Measurements from ENCODE around the gene LIN37. TPM values are rescaled to one million over a fixed set of nuclear protein-coding genes. Genes with fewer than 3 reads are reported as not detected.
A peak's percentile ranks its signal among the peaks of the same experiment; 100 is the strongest.

The LIN37 gene
- total and polyA plus RNA-seq, 2 of the 13 experiments (the other 11 are each of a cell fraction or from before 2014, with no cell fraction given): 6.3 to 8.7 TPM

- no peak for TF ChIP-seq LRRFIP1 (CRISPR knock-in tag; conservative IDR thresholded peaks at IDR 0.05)
- no peak for TF ChIP-seq SMAD9 (CRISPR knock-in tag; IDR thresholded peaks at IDR 0.05)
- TF ChIP-seq MTA1 (CRISPR knock-in tag; IDR thresholded peaks at IDR 0.05; ENCODE audit: borderline replicate concordance): no peak
- TF ChIP-seq NCOA1 (CRISPR knock-in tag; IDR thresholded peaks at IDR 0.05): 0 out of 2 replicates have a peak, but pooled peaks have one; percentile 55
- peak; percentile 53; the same call in 1 of the 2 replicates for TF ChIP-seq PCBP1 (IDR thresholded peaks at IDR 0.05; ENCODE audit: borderline replicate concordance, low read depth, low read length)
- peak; percentile 68; the same call in 1 of the 2 replicates for TF ChIP-seq CSRNP1 (CRISPR knock-in tag; IDR thresholded peaks at IDR 0.05)
- TF ChIP-seq ZNF121 (CRISPR knock-in tag; IDR thresholded peaks at IDR 0.05): no peak; the same call in 1 of the 2 replicates
- peak; percentile 73; the same call in 1 of the 2 replicates for TF ChIP-seq ZSCAN20 (CRISPR knock-in tag; IDR thresholded peaks at IDR 0.05; ENCODE audit: borderline replicate concordance)
- TF ChIP-seq ZBTB44 (CRISPR knock-in tag; IDR thresholded peaks at IDR 0.05): no peak
- no peak for TF ChIP-seq ATF4 (CRISPR knock-in tag; IDR thresholded peaks at IDR 0.05)
- no peak for TF ChIP-seq ZNF646 (CRISPR knock-in tag; IDR thresholded peaks at IDR 0.05)
- no peak for TF ChIP-seq ZNF253 (CRISPR knock-in tag; IDR thresholded peaks at IDR 0.05; ENCODE audit: borderline replicate concordance)
These were observed 9.6 kb downstream of the LIN37 start, which contains the start of gene PROSER3 (continued) for GRCh38 chr19:35757749-35758608.
